Measurements from ENCODE around the gene TOPBP1.

GRCh38 chr3:133629146-133629545, 32.6 kb downstream of the TOPBP1 start:
- TF ChIP-seq POLR2AphosphoS5 (IDR thresholded peaks at IDR 0.05; ENCODE audit: borderline replicate concordance, low read depth, low read length) (no peak), EZH2 (IDR thresholded peaks at IDR 0.05) (no peak), FOXP2 (optimal IDR thresholded peaks at IDR 0.05; ENCODE audit: control extremely low read depth, extremely low read length, insufficient read depth) (no peak)
